ENCODE measurements around the gene AP1G2.

The AP1G2 gene

GRCh38 chr14:23523229-23524016 lies 44.2 kb downstream of the AP1G2 start:
- TF ChIP-seq CTCF (IDR thresholded peaks at IDR 0.05; ENCODE audit: low read depth, low read length), result no peak
- TF ChIP-seq EZH2phosphoT487 (IDR thresholded peaks at IDR 0.05; ENCODE audit: low read depth), result no peak
- no peaks in the 10 kb centered on the region for H3K79me2 ChIP-seq (ENCODE audit: low read length)
- no peaks in the 10 kb centered on the region for H3K9me3 ChIP-seq (ENCODE audit: insufficient read depth, low read length)
- no peak overlapping the region for H3K4me2 ChIP-seq (ENCODE audit: low read length)
- H3K9ac ChIP-seq (ENCODE audit: low read length), result no peak overlapping the region
- H3K36me3 ChIP-seq (replicated peaks; ENCODE audit: low read depth, low read length), result no peaks in the 10 kb centered on the region
- no peaks in the 10 kb centered on the region for H3K4me1 ChIP-seq (ENCODE audit: low read length)
- H3K27ac ChIP-seq (ENCODE audit: low read length), result no peak overlapping the region
- no peaks in the 10 kb centered on the region for H4K20me1 ChIP-seq (ENCODE audit: insufficient read depth, low read length)
- no peaks in the 10 kb centered on the region for H3K27me3 ChIP-seq (ENCODE audit: low read depth, low read length)
- H2AFZ ChIP-seq (ENCODE audit: low read depth, low read length), result no peak overlapping the region
- no peak overlapping the region for H3K4me3 ChIP-seq (ENCODE audit: low read length)

GRCh38 chr14:23522643-23523198 lies 44.9 kb downstream of the AP1G2 start:
- H3K27ac ChIP-seq (ENCODE audit: low read length), result no peak overlapping the region
- H3K4me1 ChIP-seq (ENCODE audit: low read length), result no peaks in the 10 kb centered on the region
- H3K36me3 ChIP-seq (replicated peaks; ENCODE audit: low read depth, low read length), result no peaks in the 10 kb centered on the region
- H3K9ac ChIP-seq (ENCODE audit: low read length), result no peak overlapping the region
- H3K9me3 ChIP-seq (ENCODE audit: insufficient read depth, low read length), result no peaks in the 10 kb centered on the region
- H4K20me1 ChIP-seq (ENCODE audit: insufficient read depth, low read length), result no peaks in the 10 kb centered on the region
- H2AFZ ChIP-seq (ENCODE audit: low read depth, low read length), result no peak overlapping the region
- H3K4me2 ChIP-seq (ENCODE audit: low read length), result no peak overlapping the region
- no peak overlapping the region for H3K4me3 ChIP-seq (ENCODE audit: low read length)
- TF ChIP-seq CTCF (IDR thresholded peaks at IDR 0.05; ENCODE audit: low read depth, low read length) (no peak), EZH2phosphoT487 (IDR thresholded peaks at IDR 0.05; ENCODE audit: low read depth) (no peak)
- H3K27me3 ChIP-seq (ENCODE audit: low read depth, low read length), result no peaks in the 10 kb centered on the region
- H3K79me2 ChIP-seq (ENCODE audit: low read length), result no peaks in the 10 kb centered on the region

GRCh38 chr14:23521785-23522640 lies 45.6 kb downstream of the AP1G2 start:
- H3K27me3 ChIP-seq (ENCODE audit: low read depth, low read length), result no peaks in the 10 kb centered on the region
- no peak overlapping the region for H3K27ac ChIP-seq (ENCODE audit: low read length)
- no peaks in the 10 kb centered on the region for H3K36me3 ChIP-seq (replicated peaks; ENCODE audit: low read depth, low read length)

More at GRCh38 chr14:23521785-23522640, 45.6 kb downstream of the AP1G2 start:
- Histone ChIP-seq H3K4me1 (ENCODE audit: low read length) (no peaks in the 10 kb centered on the region), H3K4me2 (ENCODE audit: low read length) (no peak overlapping the region), H3K79me2 (ENCODE audit: low read length) (no peaks in the 10 kb centered on the region), H2AFZ (ENCODE audit: low read depth, low read length) (no peak overlapping the region), H3K9ac (ENCODE audit: low read length) (no peak overlapping the region), H3K9me3 (ENCODE audit: insufficient read depth, low read length) (no peaks in the 10 kb centered on the region), H3K4me3 (ENCODE audit: low read length) (no peak overlapping the region), H4K20me1 (ENCODE audit: insufficient read depth, low read length) (no peaks in the 10 kb centered on the region)
- TF ChIP-seq CTCF (IDR thresholded peaks at IDR 0.05; ENCODE audit: low read depth, low read length) (no peak), EZH2phosphoT487 (IDR thresholded peaks at IDR 0.05; ENCODE audit: low read depth) (no peak)
